ENCODE results near the gene RAPGEF1.

RAPGEF1 gene

DNA sequence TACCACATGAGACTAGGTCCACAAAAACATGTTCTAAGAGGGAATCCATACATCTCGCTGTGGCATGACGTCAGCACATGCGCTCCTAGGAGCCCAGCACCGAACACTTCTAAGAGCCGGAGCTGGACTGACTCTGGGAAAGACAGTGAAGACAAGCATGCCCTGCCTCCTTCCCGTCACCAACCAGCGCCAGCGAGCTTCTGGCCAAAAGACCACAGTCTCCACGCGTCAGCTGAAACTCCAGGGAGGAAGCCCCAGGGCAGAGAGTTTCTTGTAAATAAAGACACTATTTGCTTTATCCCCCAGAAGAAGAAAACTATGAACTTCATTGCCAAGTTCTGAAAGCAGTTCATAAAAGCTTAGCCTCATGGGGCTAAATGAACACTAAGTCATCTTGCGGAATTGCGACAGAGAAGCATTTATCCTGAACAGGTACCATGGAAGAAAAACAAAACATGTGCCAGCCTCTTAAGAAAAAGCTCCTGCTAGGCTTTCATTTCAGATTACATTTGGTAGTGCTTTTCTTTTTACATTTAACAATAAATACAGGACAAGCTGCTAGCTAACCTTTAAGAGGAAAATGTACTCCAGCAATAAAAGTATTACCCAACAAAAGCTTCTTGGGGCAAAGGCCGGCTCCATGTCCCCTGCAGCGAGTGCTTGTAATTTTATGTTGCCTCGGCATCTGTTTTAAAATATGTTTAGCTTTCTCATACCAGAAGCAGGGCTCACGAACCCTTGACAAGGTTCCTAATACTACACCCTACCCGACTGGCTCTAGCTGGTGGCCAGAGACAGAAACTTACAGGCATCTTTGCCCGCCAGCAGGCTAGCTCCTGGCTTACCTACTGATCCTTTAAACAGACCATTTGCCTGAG lies 98.0 kb downstream of the RAPGEF1 start:
- H3K4me3 ChIP-seq (ENCODE audit: control insufficient read depth, low read depth, low read length) = no peak overlapping the region
- no peak for DNase-seq (ENCODE audit: low read depth)
- no peak for TF ChIP-seq CTCF (conservative IDR thresholded peaks at IDR 0.05; ENCODE audit: control insufficient read depth, insufficient read depth, low read depth, low read length)

DNA sequence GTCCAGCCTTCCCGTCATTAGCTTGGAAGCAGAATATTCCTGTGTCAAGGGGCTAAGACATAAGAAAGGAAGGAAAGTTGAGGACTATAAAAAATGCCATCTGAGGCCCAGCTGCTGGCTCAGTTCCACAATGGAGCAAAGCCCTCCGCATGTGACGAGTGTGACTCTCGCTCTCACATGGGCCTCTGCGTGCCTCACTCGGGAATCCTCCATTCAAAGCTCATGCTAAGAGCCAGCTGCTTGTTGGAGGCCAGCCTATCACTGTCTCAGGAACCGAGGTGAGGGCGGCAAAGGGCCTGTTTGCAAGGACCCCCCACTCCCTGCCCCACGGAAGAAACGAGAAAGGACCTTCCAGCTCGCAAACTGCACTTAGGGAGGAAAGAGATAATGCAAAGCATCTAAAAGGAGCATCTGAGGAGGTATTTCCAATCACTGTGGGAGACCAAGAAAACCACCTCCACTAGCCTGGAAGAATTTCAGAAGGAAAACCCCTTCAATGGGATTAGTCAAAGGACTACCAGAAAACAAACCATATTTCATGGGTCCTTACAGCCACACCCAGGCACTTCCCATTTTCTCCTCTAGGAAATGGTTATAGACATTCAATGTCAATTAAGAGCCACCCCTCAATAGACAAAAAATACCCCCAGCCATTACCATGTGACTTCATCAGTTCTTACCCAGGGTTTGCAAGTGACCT lies 99.3 kb downstream of the RAPGEF1 start:
- DNase-seq (ENCODE audit: low read depth) = no peak
- no peak for TF ChIP-seq CTCF (conservative IDR thresholded peaks at IDR 0.05; ENCODE audit: control insufficient read depth, insufficient read depth, low read depth, low read length)

DNA sequence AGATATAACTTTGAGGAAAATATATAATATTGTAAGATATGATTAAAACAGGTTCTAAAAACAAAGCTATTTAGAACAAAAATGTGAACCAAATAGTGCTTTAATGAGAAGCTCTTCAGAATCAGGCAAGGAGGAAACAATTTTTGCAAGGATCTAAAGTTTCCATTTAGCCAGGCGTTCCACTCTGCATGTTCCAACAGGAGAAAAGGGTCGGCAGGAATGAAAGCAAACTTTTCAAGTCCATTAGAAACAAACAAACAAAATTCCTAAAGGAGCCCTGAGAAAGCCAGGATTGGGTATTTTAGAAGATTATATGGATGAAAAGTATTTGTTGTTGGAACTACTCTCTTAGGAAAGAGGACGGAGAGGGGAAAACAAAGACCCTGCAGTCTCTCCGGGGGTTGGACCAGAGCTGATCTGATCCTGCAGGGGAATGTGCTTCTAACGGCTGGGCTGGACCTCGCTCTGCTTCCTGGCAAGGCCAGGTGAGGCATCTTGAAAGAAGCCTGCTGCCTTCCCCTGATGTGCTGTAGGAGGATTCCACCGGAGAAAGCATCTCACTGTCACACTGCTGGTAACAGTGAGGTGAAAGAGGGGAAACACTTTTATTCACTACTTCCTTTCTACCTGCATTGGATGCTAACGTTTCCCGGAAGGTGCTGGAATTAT lies 100.0 kb downstream of the RAPGEF1 start:
- no peak overlapping the region for H3K4me3 ChIP-seq (ENCODE audit: control insufficient read depth, low read depth, low read length)
- TF ChIP-seq CTCF (conservative IDR thresholded peaks at IDR 0.05; ENCODE audit: control insufficient read depth, insufficient read depth, low read depth, low read length) = no peak
- DNase-seq (ENCODE audit: low read depth) = no peak

More for the DNA sequence above, 99.3 kb downstream of the RAPGEF1 start:
- H3K4me3 ChIP-seq (ENCODE audit: control insufficient read depth, low read depth, low read length) = no peak overlapping the region

- H3K4me3 ChIP-seq (ENCODE audit: control insufficient read depth, low read depth, low read length) = no peak overlapping the region
- DNase-seq (ENCODE audit: low read depth) = no peak
- TF ChIP-seq CTCF (conservative IDR thresholded peaks at IDR 0.05; ENCODE audit: control insufficient read depth, insufficient read depth, low read depth, low read length) = no peak
These were observed 103.3 kb downstream of the RAPGEF1 start for GRCh38 chr9:131636593-131636992.

GRCh38 chr9:131635892-131636291 lies 104.0 kb downstream of the RAPGEF1 start:
- DNase-seq (ENCODE audit: low read depth) = no peak
- no peak for TF ChIP-seq CTCF (conservative IDR thresholded peaks at IDR 0.05; ENCODE audit: control insufficient read depth, insufficient read depth, low read depth, low read length)
- H3K4me3 ChIP-seq (ENCODE audit: control insufficient read depth, low read depth, low read length) = no peak overlapping the region

GRCh38 chr9:131635285-131635684 lies 104.6 kb downstream of the RAPGEF1 start:
- DNase-seq (ENCODE audit: low read depth) = peak; percentile 98
- no peak overlapping the region for H3K4me3 ChIP-seq (ENCODE audit: control insufficient read depth, low read depth, low read length)
- peak; percentile 18 for TF ChIP-seq CTCF (conservative IDR thresholded peaks at IDR 0.05; ENCODE audit: control insufficient read depth, insufficient read depth, low read depth, low read length)
